ENCODE data around the gene CGB5. TPM values are rescaled to one million over a fixed set of nuclear protein-coding genes. Genes with fewer than 3 reads are reported as not detected.

The CGB5 gene
- total RNA-seq, 1 experiment from 2014 or later, result not detected

DNA sequence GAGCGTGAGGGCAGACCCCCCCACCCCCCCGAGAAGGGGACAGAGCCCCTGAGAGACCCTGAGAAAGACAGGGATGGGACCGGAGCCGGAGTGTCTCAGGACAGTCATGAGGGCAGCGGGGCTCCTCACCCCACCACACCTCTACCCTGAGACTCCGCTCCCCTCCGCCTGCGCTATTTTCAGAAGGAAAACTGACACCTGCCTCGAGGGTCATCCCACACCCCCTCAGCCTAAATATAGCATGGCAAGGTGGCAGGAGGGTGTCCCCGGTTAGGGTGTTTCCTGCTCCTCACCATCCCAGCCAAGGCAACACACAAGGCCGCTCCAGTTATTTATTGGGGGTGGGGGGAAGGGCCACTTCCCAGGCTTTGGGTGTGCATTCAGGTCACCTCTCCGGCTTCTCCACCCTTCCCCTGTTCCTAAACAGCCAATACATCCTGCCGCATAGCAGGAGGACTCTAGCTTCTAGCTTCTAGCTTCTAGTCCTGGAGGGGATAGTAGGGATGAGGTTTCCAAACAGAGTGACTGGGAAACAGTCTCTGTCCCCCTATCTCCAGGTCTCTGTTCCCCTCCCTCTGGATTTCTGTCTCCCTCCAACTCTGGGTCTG is 22.4 kb downstream of the CGB5 start:
- DNase-seq (ENCODE audit: low spot score), result no peak
- Histone ChIP-seq H3K27me3 (replicated peaks; ENCODE audit: insufficient read depth, low read depth, low read length, poor library complexity) (no peaks in the 10 kb centered on the region), H3K36me3 (ENCODE audit: insufficient read depth, low read length, poor library complexity, severe bottlenecking) (no peaks in the 10 kb centered on the region), H3K9me3 (ENCODE audit: low read depth, low read length, poor library complexity, severe bottlenecking) (no peaks in the 10 kb centered on the region), H3K4me3 (ENCODE audit: low read depth, low read length, poor library complexity, severe bottlenecking) (no peak overlapping the region), H3K4me1 (ENCODE audit: insufficient read depth, low read length, poor library complexity, severe bottlenecking) (peaks cover 9% of the 10 kb centered on the region), H3K27ac (ENCODE audit: low read depth, low read length, poor library complexity, severe bottlenecking) (no peak overlapping the region)
- no peak for TF ChIP-seq EZH2 (IDR thresholded peaks at IDR 0.05; ENCODE audit: borderline replicate concordance, low read depth, low read length, poor library complexity, severe bottlenecking)
- TF ChIP-seq, protein P1, sequence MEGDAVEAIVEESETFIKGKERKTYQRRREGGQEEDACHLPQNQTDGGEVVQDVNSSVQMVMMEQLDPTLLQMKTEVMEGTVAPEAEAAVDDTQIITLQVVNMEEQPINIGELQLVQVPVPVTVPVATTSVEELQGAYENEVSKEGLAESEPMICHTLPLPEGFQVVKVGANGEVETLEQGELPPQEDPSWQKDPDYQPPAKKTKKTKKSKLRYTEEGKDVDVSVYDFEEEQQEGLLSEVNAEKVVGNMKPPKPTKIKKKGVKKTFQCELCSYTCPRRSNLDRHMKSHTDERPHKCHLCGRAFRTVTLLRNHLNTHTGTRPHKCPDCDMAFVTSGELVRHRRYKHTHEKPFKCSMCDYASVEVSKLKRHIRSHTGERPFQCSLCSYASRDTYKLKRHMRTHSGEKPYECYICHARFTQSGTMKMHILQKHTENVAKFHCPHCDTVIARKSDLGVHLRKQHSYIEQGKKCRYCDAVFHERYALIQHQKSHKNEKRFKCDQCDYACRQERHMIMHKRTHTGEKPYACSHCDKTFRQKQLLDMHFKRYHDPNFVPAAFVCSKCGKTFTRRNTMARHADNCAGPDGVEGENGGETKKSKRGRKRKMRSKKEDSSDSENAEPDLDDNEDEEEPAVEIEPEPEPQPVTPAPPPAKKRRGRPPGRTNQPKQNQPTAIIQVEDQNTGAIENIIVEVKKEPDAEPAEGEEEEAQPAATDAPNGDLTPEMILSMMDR (conservative IDR thresholded peaks at IDR 0.05; ENCODE audit: low read depth, low read length), result no peak
- BruUV-seq (replicated peaks), result no TSS peak
- intact Hi-C loops (cut with micrococcal nuclease; ENCODE audit: unreplicated experiment), result no loop called here
- ChIA-PET POLR2A (ENCODE audit: low non-redundant PET) (no interaction called here), CTCF (interaction anchor here (1.5 kb wide), 1 partner anchor 66 kb away, joined by 4 read pairs; no protein-coding TSS in a partner anchor)

DNA sequence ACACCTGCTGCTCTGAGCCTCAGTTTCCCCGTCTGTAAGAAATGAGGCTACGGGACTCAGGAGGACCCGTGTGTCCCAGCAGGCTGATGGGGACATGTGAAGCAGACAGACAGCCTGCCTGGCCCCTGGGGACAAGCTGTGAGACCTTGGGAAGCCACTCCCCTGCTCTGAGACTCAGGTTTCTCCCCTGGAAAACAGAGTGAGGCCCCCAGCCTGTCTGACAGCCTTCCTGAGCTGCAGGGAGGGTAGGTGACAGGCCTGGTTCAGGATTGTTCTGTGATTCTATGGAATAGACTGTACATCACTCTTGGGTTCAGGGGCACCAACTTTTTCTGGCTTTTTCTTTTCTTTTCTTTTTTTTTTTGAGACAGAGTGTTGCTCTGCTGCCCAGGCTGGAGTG is 23.9 kb downstream of the CGB5 start:
- intact Hi-C loops (cut with micrococcal nuclease; ENCODE audit: unreplicated experiment), result no loop called here
- H3K36me3 ChIP-seq (ENCODE audit: insufficient read depth, low read length, poor library complexity, severe bottlenecking), result no peaks in the 10 kb centered on the region
- peaks cover 10% of the 10 kb centered on the region for H3K27me3 ChIP-seq (replicated peaks; ENCODE audit: insufficient read depth, low read depth, low read length, poor library complexity)
- no peaks in the 10 kb centered on the region for H3K9me3 ChIP-seq (ENCODE audit: low read depth, low read length, poor library complexity, severe bottlenecking)
- POLR2A ChIA-PET (ENCODE audit: low non-redundant PET), result no interaction called here
- no TSS peak for BruUV-seq (replicated peaks)
- TF ChIP-seq, protein P1 (conservative IDR thresholded peaks at IDR 0.05; ENCODE audit: low read depth, low read length), result no peak
- no peak for TF ChIP-seq EZH2 (IDR thresholded peaks at IDR 0.05; ENCODE audit: borderline replicate concordance, low read depth, low read length, poor library complexity, severe bottlenecking)
- no peak overlapping the region for H3K27ac ChIP-seq (ENCODE audit: low read depth, low read length, poor library complexity, severe bottlenecking)
- CTCF ChIA-PET, result interaction anchor here (0.6 to 0.9 kb wide), 3 partner anchors 20 to 71 kb away, joined by 3 to 5 read pairs (median 3); no protein-coding TSS in a partner anchor
- H3K4me1 ChIP-seq (ENCODE audit: insufficient read depth, low read length, poor library complexity, severe bottlenecking), result peaks cover 14% of the 10 kb centered on the region
- no peak for DNase-seq (ENCODE audit: low spot score)
- H3K4me3 ChIP-seq (ENCODE audit: low read depth, low read length, poor library complexity, severe bottlenecking), result no peak overlapping the region

DNA sequence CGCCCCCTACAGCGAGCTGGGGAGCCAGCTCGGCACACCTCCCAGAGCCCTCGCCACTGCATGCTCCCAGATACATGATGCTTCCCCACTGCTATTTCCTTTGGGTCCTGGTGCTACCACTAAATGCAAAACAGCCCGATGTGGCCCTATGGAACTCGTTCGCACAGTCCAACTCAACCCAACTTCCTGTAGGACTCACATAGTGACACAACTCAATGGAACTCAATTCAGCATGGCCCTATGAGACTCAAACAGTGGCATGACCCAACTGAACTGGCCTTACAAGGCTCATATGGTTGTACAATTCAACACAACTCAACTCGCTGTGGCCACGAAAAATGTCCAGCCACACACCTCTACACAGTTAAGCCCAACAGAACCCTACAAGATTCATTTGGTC is 25.4 kb downstream of the CGB5 start:
- intact Hi-C loops (cut with micrococcal nuclease; ENCODE audit: unreplicated experiment), result no loop called here
- peaks cover 24% of the 10 kb centered on the region for H3K27me3 ChIP-seq (replicated peaks; ENCODE audit: insufficient read depth, low read depth, low read length, poor library complexity)
- H3K27ac ChIP-seq (ENCODE audit: low read depth, low read length, poor library complexity, severe bottlenecking), result no peak overlapping the region
- peaks cover 14% of the 10 kb centered on the region for H3K4me1 ChIP-seq (ENCODE audit: insufficient read depth, low read length, poor library complexity, severe bottlenecking)
- BruUV-seq (replicated peaks), result no TSS peak
- DNase-seq (ENCODE audit: low spot score), result no peak
- H3K9me3 ChIP-seq (ENCODE audit: low read depth, low read length, poor library complexity, severe bottlenecking), result no peaks in the 10 kb centered on the region
- ChIA-PET POLR2A (ENCODE audit: low non-redundant PET) (no interaction called here), CTCF (interaction anchor here (0.5 to 1.0 kb wide), 2 partner anchors 70 to 1084 kb away, joined by 4 to 5 read pairs; no protein-coding TSS in a partner anchor)
- no peak for TF ChIP-seq EZH2 (IDR thresholded peaks at IDR 0.05; ENCODE audit: borderline replicate concordance, low read depth, low read length, poor library complexity, severe bottlenecking)
- TF ChIP-seq, protein P1 (conservative IDR thresholded peaks at IDR 0.05; ENCODE audit: low read depth, low read length), result no peak
- no peaks in the 10 kb centered on the region for H3K36me3 ChIP-seq (ENCODE audit: insufficient read depth, low read length, poor library complexity, severe bottlenecking)
- H3K4me3 ChIP-seq (ENCODE audit: low read depth, low read length, poor library complexity, severe bottlenecking), result no peak overlapping the region

Measured in A673 (cell line).